Retinal pigment epithelial cell (primary cell): ENCODE data around the gene ZCCHC2.

Experiments
- DNase-seq: peaks from one replicate; pipeline ENCODE4 v3.0.0-alpha.2; 2010; ENCODE audit warnings: low read depth
- H3K4me3 ChIP-seq: 2 replicates; pipeline ENCODE4 v1.5.1; 2011; ENCODE audit warnings: mild to moderate bottlenecking, low read length, control low read depth, moderate library complexity
- TF ChIP-seq, protein P1 (sequence below): conservative IDR thresholded peaks from 2 replicates; pipeline ENCODE4 v1.5.1; 2011; ENCODE audit warnings: low read depth, low read length, control low read depth, inconsistent platforms

Gene ZCCHC2

DNA sequence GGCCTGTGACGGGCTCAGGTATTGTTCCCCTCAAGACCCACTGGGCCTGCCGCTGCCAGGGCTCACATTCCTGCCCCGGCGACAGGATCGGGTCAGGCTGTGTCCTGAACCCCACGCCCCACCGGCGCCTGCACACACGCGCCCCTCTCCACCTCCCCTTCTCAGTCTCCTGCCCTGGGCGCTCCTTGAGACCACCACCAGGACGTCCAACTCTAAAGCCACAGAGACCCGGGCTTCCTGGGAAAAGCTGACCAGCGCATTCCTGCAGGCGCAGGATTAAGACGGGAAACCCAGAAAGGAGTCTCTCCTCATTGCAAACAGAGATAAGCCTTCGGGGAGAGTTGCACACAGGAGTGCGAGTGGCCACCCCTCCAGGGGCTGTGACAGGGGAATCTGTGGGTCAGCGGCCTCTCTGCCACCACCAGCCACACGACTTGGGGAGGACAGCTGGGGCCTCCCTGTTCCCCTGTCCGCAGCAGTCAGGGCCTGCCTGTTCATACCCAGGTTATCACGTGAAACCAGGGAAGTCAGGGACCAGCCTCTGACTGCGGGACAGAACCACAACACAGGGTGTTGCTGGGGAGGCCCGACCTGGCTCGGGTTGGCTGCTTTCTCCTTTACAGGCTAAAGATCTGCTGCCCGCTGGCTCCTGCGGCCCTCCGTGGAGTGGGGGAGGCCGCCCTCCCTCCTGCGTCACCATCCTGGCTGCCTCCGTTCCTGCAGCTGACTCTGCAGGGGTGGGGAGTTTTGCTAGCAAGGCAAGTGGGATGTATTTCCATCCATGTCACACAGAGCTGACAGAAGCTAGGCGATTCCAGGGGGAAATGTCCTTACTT, 88.8 kb downstream of the ZCCHC2 start:
- no peak for DNase-seq
- peak overlapping the region; percentile 23 for H3K4me3 ChIP-seq
- TF ChIP-seq, protein P1, sequence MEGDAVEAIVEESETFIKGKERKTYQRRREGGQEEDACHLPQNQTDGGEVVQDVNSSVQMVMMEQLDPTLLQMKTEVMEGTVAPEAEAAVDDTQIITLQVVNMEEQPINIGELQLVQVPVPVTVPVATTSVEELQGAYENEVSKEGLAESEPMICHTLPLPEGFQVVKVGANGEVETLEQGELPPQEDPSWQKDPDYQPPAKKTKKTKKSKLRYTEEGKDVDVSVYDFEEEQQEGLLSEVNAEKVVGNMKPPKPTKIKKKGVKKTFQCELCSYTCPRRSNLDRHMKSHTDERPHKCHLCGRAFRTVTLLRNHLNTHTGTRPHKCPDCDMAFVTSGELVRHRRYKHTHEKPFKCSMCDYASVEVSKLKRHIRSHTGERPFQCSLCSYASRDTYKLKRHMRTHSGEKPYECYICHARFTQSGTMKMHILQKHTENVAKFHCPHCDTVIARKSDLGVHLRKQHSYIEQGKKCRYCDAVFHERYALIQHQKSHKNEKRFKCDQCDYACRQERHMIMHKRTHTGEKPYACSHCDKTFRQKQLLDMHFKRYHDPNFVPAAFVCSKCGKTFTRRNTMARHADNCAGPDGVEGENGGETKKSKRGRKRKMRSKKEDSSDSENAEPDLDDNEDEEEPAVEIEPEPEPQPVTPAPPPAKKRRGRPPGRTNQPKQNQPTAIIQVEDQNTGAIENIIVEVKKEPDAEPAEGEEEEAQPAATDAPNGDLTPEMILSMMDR: no peak

GRCh38 chr18:62612289-62612645, 89.4 kb downstream of the ZCCHC2 start:
- H3K4me3 ChIP-seq: peak overlapping the region; percentile 23
- TF ChIP-seq, protein P1: no peak
- no peak for DNase-seq

- H3K4me3 ChIP-seq: no peak overlapping the region
- DNase-seq: no peak
- TF ChIP-seq, protein P1: no peak
These were observed 90.0 kb downstream of the ZCCHC2 start for GRCh38 chr18:62612776-62613175.

DNA sequence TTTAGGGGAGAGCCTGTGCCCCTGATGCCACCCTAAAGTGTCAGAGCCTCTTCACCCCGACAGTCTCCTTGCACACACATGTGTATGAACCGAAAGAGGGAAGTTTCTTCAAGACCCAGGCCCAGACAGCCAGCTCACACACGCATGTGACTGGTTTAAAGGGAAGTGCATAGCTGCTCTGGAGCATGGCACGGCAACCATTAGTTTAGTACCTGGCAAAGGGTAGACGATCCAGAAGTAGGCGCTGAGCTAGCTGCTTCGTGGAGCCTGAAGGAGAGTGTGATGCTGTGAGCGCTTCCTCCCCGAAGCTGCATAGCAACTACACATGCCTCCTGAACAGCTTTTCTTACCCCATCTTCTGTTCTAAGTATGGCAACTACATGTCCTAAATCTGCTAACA, 91.7 kb downstream of the ZCCHC2 start:
- H3K4me3 ChIP-seq: no peak overlapping the region
- DNase-seq: no peak
- TF ChIP-seq, protein P1: no peak

GRCh38 chr18:62616331-62616805, 93.5 kb downstream of the ZCCHC2 start:
- DNase-seq: no peak
- TF ChIP-seq, protein P1: no peak
- H3K4me3 ChIP-seq: no peak overlapping the region

DNA sequence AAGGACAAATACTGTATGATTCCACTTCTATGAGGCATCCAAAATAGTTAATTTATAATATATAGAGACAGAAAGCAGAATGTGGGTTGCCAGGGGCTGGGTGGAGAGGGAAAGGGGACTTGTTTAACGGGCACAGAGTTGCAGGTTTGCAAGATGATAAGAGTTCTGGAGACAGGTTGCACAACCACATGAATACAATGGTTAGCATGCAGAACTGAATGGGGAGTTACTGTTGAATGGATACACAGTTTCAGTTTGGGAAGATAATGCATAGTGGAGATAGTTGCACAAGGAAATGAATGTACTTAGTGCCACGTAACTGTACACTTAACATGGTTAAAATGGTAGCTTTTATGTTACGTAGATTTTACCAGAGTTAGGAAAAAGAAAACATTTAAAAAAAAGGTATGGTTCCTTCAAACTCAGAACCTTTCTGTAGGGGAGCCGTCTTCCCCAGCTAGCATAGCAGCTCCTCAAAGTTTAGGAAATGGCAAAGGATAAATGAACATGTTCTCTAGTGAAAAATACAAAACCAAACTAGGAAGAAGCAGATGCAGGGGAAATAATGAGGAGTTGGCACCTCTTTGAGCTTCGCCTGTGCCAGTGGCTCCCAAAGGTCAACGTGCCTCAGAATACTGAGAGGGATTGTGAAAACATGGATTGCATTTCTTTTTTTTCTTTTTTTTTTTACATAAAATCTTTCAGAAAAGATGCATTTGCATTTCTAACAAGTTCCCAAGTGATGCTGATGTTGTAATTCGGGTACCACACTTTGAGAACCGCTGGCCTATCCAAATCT, 95.2 kb downstream of the ZCCHC2 start:
- TF ChIP-seq, protein P1: no peak
- DNase-seq: no peak
- H3K4me3 ChIP-seq: no peak overlapping the region
